Measurements from ENCODE around the gene EEFSEC. TPM values are rescaled to one million over a fixed set of nuclear protein-coding genes. Genes with fewer than 3 reads are reported as not detected.

EEFSEC gene
- total RNA-seq, 1 experiment from 2014 or later: 14.6 TPM

- intact Hi-C loops (cut with micrococcal nuclease): no loop called here
- POLR2A ChIA-PET: interaction anchor here (0.5 kb wide), 1 partner anchor 86 kb away, joined by 3 read pairs; no protein-coding TSS in a partner anchor
- Mint-ChIP-seq H3K36me3 (ENCODE audit: insufficient read depth, unreplicated experiment) (no peaks in the 10 kb centered on the region), H3K27ac (ENCODE audit: low read depth, unreplicated experiment) (no peak overlapping the region), H3K4me1 (ENCODE audit: insufficient read depth, unreplicated experiment) (no peaks in the 10 kb centered on the region), H3K27me3 (ENCODE audit: insufficient read depth, unreplicated experiment) (peaks cover 82% of the 10 kb centered on the region), H3K9me3 (ENCODE audit: unreplicated experiment) (peaks cover 11% of the 10 kb centered on the region), H3K4me3 (ENCODE audit: unreplicated experiment) (no peak overlapping the region)
- no TSS peak for BruUV-seq (replicated peaks)
- CTCF ChIA-PET: interaction anchor here (0.5 kb wide), 1 partner anchor 26 kb away, joined by 3 read pairs; no protein-coding TSS in a partner anchor
- no peak for DNase-seq (ENCODE audit: unreplicated experiment)
- TF ChIP-seq CTCF (IDR thresholded peaks at IDR 0.05; ENCODE audit: unreplicated experiment): no peak
Observed at GRCh38 chr3:128442070-128442469, 288.8 kb downstream of the EEFSEC start.

- Mint-ChIP-seq H3K27ac (ENCODE audit: low read depth, unreplicated experiment) (no peak overlapping the region), H3K4me1 (ENCODE audit: insufficient read depth, unreplicated experiment) (no peaks in the 10 kb centered on the region), H3K9me3 (ENCODE audit: unreplicated experiment) (peaks cover 11% of the 10 kb centered on the region), H3K27me3 (ENCODE audit: insufficient read depth, unreplicated experiment) (peaks cover 82% of the 10 kb centered on the region), H3K4me3 (ENCODE audit: unreplicated experiment) (no peak overlapping the region), H3K36me3 (ENCODE audit: insufficient read depth, unreplicated experiment) (no peaks in the 10 kb centered on the region)
- TF ChIP-seq CTCF (IDR thresholded peaks at IDR 0.05; ENCODE audit: unreplicated experiment): no peak
- intact Hi-C loops (cut with micrococcal nuclease): no loop called here
- CTCF ChIA-PET: no interaction called here
- no peak for DNase-seq (ENCODE audit: unreplicated experiment)
- POLR2A ChIA-PET: no interaction called here
- no TSS peak for BruUV-seq (replicated peaks)
Observed at GRCh38 chr3:128442949-128443348, 289.7 kb downstream of the EEFSEC start.

- Mint-ChIP-seq H3K27ac (ENCODE audit: low read depth, unreplicated experiment) (no peak overlapping the region), H3K36me3 (ENCODE audit: insufficient read depth, unreplicated experiment) (no peaks in the 10 kb centered on the region), H3K4me3 (ENCODE audit: unreplicated experiment) (no peak overlapping the region), H3K4me1 (ENCODE audit: insufficient read depth, unreplicated experiment) (no peaks in the 10 kb centered on the region), H3K9me3 (ENCODE audit: unreplicated experiment) (peaks cover 11% of the 10 kb centered on the region), H3K27me3 (ENCODE audit: insufficient read depth, unreplicated experiment) (peaks cover 90% of the 10 kb centered on the region)
- ChIA-PET CTCF (interaction anchor here (1.1 kb wide), 1 partner anchor 17 kb away, joined by 3 read pairs; no protein-coding TSS in a partner anchor), POLR2A (interaction anchor here (0.6 kb wide), 1 partner anchor 657 kb away, joined by 3 read pairs; no protein-coding TSS in a partner anchor)
- TF ChIP-seq CTCF (IDR thresholded peaks at IDR 0.05; ENCODE audit: unreplicated experiment): no peak
- no peak for DNase-seq (ENCODE audit: unreplicated experiment)
- intact Hi-C loops (cut with micrococcal nuclease): no loop called here
- BruUV-seq (replicated peaks): no TSS peak
Observed at GRCh38 chr3:128443771-128444170, 290.5 kb downstream of the EEFSEC start.

- Mint-ChIP-seq H3K4me1 (ENCODE audit: insufficient read depth, unreplicated experiment) (no peaks in the 10 kb centered on the region), H3K36me3 (ENCODE audit: insufficient read depth, unreplicated experiment) (no peaks in the 10 kb centered on the region), H3K9me3 (ENCODE audit: unreplicated experiment) (peaks cover 11% of the 10 kb centered on the region), H3K4me3 (ENCODE audit: unreplicated experiment) (no peak overlapping the region), H3K27ac (ENCODE audit: low read depth, unreplicated experiment) (no peak overlapping the region), H3K27me3 (ENCODE audit: insufficient read depth, unreplicated experiment) (peaks cover 91% of the 10 kb centered on the region)
- BruUV-seq (replicated peaks): no TSS peak
- intact Hi-C loops (cut with micrococcal nuclease): no loop called here
- TF ChIP-seq CTCF (IDR thresholded peaks at IDR 0.05; ENCODE audit: unreplicated experiment): no peak
- ChIA-PET POLR2A (no interaction called here), CTCF (no interaction called here)
- no peak for DNase-seq (ENCODE audit: unreplicated experiment)
Observed at GRCh38 chr3:128445357-128445756, 292.1 kb downstream of the EEFSEC start.

Data from MCF 10A (cell line).